Heart right ventricle (tissue), 16 donors: ENCODE data around the gene DOCK4. TPM values are rescaled to one million over a fixed set of nuclear protein-coding genes. Genes with fewer than 3 reads are reported as not detected.

Experiments
- ATAC-seq, 8 donors: fragments of 200-7000 bp; cut with Tn5 transposase; one replicate each; pipeline ENCODE4 v1.9.1; 2020; ENCODE audit warnings: mild to moderate bottlenecking in 8 of 8, moderate library complexity in 8 of 8, moderate number of reproducible peaks in 1 of 8
- DNase-seq, 2 donors: peaks; one replicate each; pipeline ENCODE4 v3.0.0-alpha.2; 2020
- H3K27ac ChIP-seq, 10 donors: fragments of 200-600 bp; sonication (generic) in 2 of 10; one replicate each; pipeline versions ENCODE4 v1.5.0 to v1.8.0; 2020 to 2022; ENCODE audit warnings: mild to moderate bottlenecking in 3 of 10
- H3K27me3 ChIP-seq, 7 donors: fragments of 200-600 bp; one replicate each; pipeline ENCODE4 v1.8.0; 2021 to 2022; ENCODE audit warnings: mild to moderate bottlenecking in 2 of 7
- H3K36me3 ChIP-seq, 9 donors: fragments of 200-600 bp; sonication (generic) in 1 of 9; one replicate each; pipeline versions ENCODE4 v1.5.0 to v1.8.0; 2020 to 2022; ENCODE audit warnings: mild to moderate bottlenecking in 2 of 9
- H3K4me1 ChIP-seq, 9 donors: fragments of 200-600 bp; sonication (generic) in 1 of 9; one replicate each; pipeline versions ENCODE4 v1.5.0 to v1.8.0; 2020 to 2022; ENCODE audit warnings: mild to moderate bottlenecking in 4 of 9
- H3K4me3 ChIP-seq, 10 donors: fragments of 200-600 bp; sonication (generic) in 2 of 10; one replicate each; pipeline versions ENCODE4 v1.5.0 to v1.8.0; 2020 to 2022; ENCODE audit warnings: mild to moderate bottlenecking in 7 of 10, moderate library complexity in 2 of 10
- H3K9me3 ChIP-seq, 11 donors: fragments of 200-600 bp in 10 of 11; sonication (generic) in 2 of 11; one replicate each; pipeline versions ENCODE4 v1.5.0 to v1.8.0; 2013 to 2022; ENCODE audit warnings: mild to moderate bottlenecking in 2 of 11, control low read depth in 1 of 11, moderate library complexity in 1 of 11
- CTCF ChIP-seq, 9 donors: fragments of 200-600 bp; sonication (generic) in 2 of 9; IDR thresholded peaks; one replicate each; pipeline versions ENCODE4 v1.5.0 to v1.8.0; 2021 to 2022; ENCODE audit warnings: antibody characterized with exemption in 9 of 9, mild to moderate bottlenecking in 5 of 9, moderate library complexity in 1 of 9
- WGBS, 2 donors: extraction: QIAGEN DNeasy Blood & Tissue Kit; methylation state at CpG; one replicate each; pipeline ENCODE4 v1.1.7; 2013; ENCODE audit warnings: inconsistent platforms in 1 of 2; 5-methylcytosine and 5-hydroxymethylcytosine counted together
- intact Hi-C, 10 donors: fragments of 100-400 bp; cut with DNase I; formaldehyde crosslinking; loops; one replicate each; pipeline versions ENCODE4 v1.11.1 to v1.14.2; 2022
- polyA plus RNA-seq, 2 donors: library from polyadenylated mRNA; stranded (reverse); fragments of 200-250 nt; gene quantifications; one replicate each; pipeline ENCODE4 v1.2.3, GENCODE V29; 2013
- total RNA-seq, 10 donors: library from RNA; stranded (reverse); fragmentation: NEBNext Ultra II Directional in 3 of 10; extraction: Animal tissue kit (Norgen Biotek cat#: 25700) in 3 of 10; gene quantifications; one replicate each; pipeline versions ENCODE4 v1.2.1 to v1.2.4, GENCODE V29; 2021 to 2023
- donor health status: Arrhythmogenic right ventricular cardiomyopathy.
- donor health status: ischemic (EF 13 %, LVEDD 7.1; RV severe dilation, severe dysfunction).
- donor health status: healthy with polysubstance abuse.
- donor health status: DM: no; HTN: yes; CAD: no.
- donor health status: DM: no; HTN: no; CAD: no.
- donor health status: ischemic (EF 25% LVEDD 6.9; RV normal size, moderate dysfunction).
- donor health status: ischemic (EF 25% LVEDD 5.7; RV mildly dilated, moderate dysfunction).
- donor health status: healthy.
- donor health status: DM: yes; HTN: yes; CAD: no.
- donor health status: Ischemic cardiomyopathy.
- donor health status: ischemic (EF 35%, LVEDD 5.7; RV mildly dilated, moderate dysfunction).
- donor health status: nonischemic (EF 11% LVEDD 7.7; RV severe dilation, severe dysfunction).
- donor health status: DM: yes; HTN: yes; CAD: no.
- donor health status: PGD.
- donor health status: ischemic (EF 29% LVEDD 5.4; RV normal size, mild dysfunction).
- donor health status: nonischemic (EF 23%, LVEDD 6.1; RV moderate dilation, normal function).

DOCK4 gene
- total and polyA plus RNA-seq, 12 donors = 2.6 to 26.8 (median 14.7) TPM

- peak overlapping the region in 7 of 10 donors; percentile 18 to 70 (median 51) for H3K27ac ChIP-seq
- peaks cover 5 to 58% (median 39%) of the 10 kb centered on the region in 9 donors for H3K4me1 ChIP-seq
- ATAC-seq (peak; percentile 21 to 61 (median 35)), DNase-seq (no peak)
- H3K9me3 ChIP-seq = no peaks in the 10 kb centered on the region
- no peak for TF ChIP-seq CTCF (IDR thresholded peaks at IDR 0.05)
- H3K4me3 ChIP-seq = no peak overlapping the region
- 82 to 83% methylated on average over 15 of the region's 15 CpGs for WGBS, 2 donors
- no peaks in the 10 kb centered on the region for H3K27me3 ChIP-seq
- intact Hi-C loops = loop anchor here in 8 of 10 donors (5.0 to 10.0 kb wide), 6 partner anchors 250 to 540 kb away; partner anchors contain the start of genes DOCK4 (in 5 of the 8) and ZNF277 (in 5 of the 8)
- no peaks in the 10 kb centered on the region for H3K36me3 ChIP-seq
Observed at GRCh38 chr7:111954474-111955381, 251.5 kb downstream of the DOCK4 start.

- Histone ChIP-seq H3K4me1 (peaks cover 5 to 52% (median 33%) of the 10 kb centered on the region in 9 donors), H3K27me3 (no peaks in the 10 kb centered on the region), H3K9me3 (no peaks in the 10 kb centered on the region), H3K27ac (peak overlapping the region in 5 of 10 donors; percentile 18 to 70 (median 59)), H3K36me3 (no peaks in the 10 kb centered on the region), H3K4me3 (no peak overlapping the region)
- intact Hi-C loops = loop anchor here in 8 of 10 donors (5.0 to 10.0 kb wide), 6 partner anchors 251 to 541 kb away; partner anchors contain the start of genes DOCK4 (in 4 of the 8) and ZNF277 (in 4 of the 8)
- DNase-seq (no peak), ATAC-seq (peak in 5 of 8 donors; percentile 5 to 18 (median 17))
- TF ChIP-seq CTCF (IDR thresholded peaks at IDR 0.05) = no peak
- WGBS, 2 donors = 94 to 96% methylated on average over 5 of the region's 5 CpGs
Observed at GRCh38 chr7:111954056-111954455, 252.1 kb downstream of the DOCK4 start.

- WGBS, 2 donors = 0 to 7% methylated on average over 1 of the region's 1 CpG
- no peaks in the 10 kb centered on the region for H3K9me3 ChIP-seq
- no peaks in the 10 kb centered on the region for H3K36me3 ChIP-seq
- ATAC-seq = peak; percentile 60 to 85 (median 75)
- peak in 6 of 9 donors; percentile 14 to 56 (median 38) for TF ChIP-seq CTCF (IDR thresholded peaks at IDR 0.05)
- peaks cover 5 to 48% (median 29%) of the 10 kb centered on the region in 9 donors for H3K4me1 ChIP-seq
- DNase-seq = peak in 1 of 2 donors; percentile 26
- no peaks in the 10 kb centered on the region for H3K27me3 ChIP-seq
- H3K4me3 ChIP-seq = no peak overlapping the region
- intact Hi-C loops = loop anchor here in 8 of 10 donors (5.0 to 10.0 kb wide), 6 partner anchors 251 to 541 kb away; partner anchors contain the start of genes DOCK4 (in 4 of the 8) and ZNF277 (in 4 of the 8)
- peak overlapping the region in 4 of 10 donors; percentile 18 to 61 (median 55) for H3K27ac ChIP-seq
Observed at GRCh38 chr7:111953611-111954010, 252.6 kb downstream of the DOCK4 start.

- WGBS, 2 donors = 75 to 81% methylated on average over 4 of the region's 4 CpGs
- TF ChIP-seq CTCF (IDR thresholded peaks at IDR 0.05) = no peak
- Histone ChIP-seq H3K9me3 (no peaks in the 10 kb centered on the region), H3K27ac (no peak overlapping the region), H3K36me3 (peaks cover 0 to 8% (median 0%) of the 10 kb centered on the region in 9 donors), H3K4me3 (no peak overlapping the region), H3K27me3 (no peaks in the 10 kb centered on the region), H3K4me1 (peaks cover 5 to 40% (median 25%) of the 10 kb centered on the region in 9 donors)
- no peak for ATAC-seq
- no peak for DNase-seq
- intact Hi-C loops = loop anchor here in 8 of 10 donors (5.0 to 10.0 kb wide), 6 partner anchors 252 to 542 kb away; partner anchors contain the start of genes DOCK4 (in 4 of the 8) and ZNF277 (in 4 of the 8)
Observed at GRCh38 chr7:111952783-111953182, 253.4 kb downstream of the DOCK4 start.
